ENCODE data around the gene UBE2R2.

UBE2R2 gene

GRCh38 chr9:33906769-33907168 is 89.8 kb downstream of the UBE2R2 start (continued):
- no peak for TF ChIP-seq ZNF518A (tag by site-specific recombination; conservative IDR thresholded peaks at IDR 0.05; ENCODE audit: low read depth)
- TF ChIP-seq GLIS2 (tag by site-specific recombination; IDR thresholded peaks at IDR 0.05): no peak
- TF ChIP-seq ZXDB (tag by site-specific recombination; IDR thresholded peaks at IDR 0.05): no peak
- TF ChIP-seq ZNF221 (tag by site-specific recombination; IDR thresholded peaks at IDR 0.05; ENCODE audit: borderline replicate concordance): no peak
- no peak for TF ChIP-seq ZNF433 (tag by site-specific recombination; IDR thresholded peaks at IDR 0.05; ENCODE audit: low read depth)
- TF ChIP-seq ZNF23 (tag by site-specific recombination; IDR thresholded peaks at IDR 0.05; ENCODE audit: borderline replicate concordance): no peak
- no peak for TF ChIP-seq AEBP2 (tag by site-specific recombination; IDR thresholded peaks at IDR 0.05; ENCODE audit: borderline replicate concordance)
- no peak for TF ChIP-seq ZNF266 (tag by site-specific recombination; IDR thresholded peaks at IDR 0.05; ENCODE audit: low read depth)
- no peak for TF ChIP-seq TSHZ1 (tag by site-specific recombination; IDR thresholded peaks at IDR 0.05; ENCODE audit: borderline replicate concordance)

GRCh38 chr9:33907347-33907746 is 90.4 kb downstream of the UBE2R2 start:
- TF ChIP-seq ZNF777 (tag by site-specific recombination; IDR thresholded peaks at IDR 0.05; ENCODE audit: borderline replicate concordance) (no peak), ZNF292 (tag by site-specific recombination; IDR thresholded peaks at IDR 0.05; ENCODE audit: borderline replicate concordance, low read depth) (no peak)
- CTCF ChIA-PET: no interaction called here
- Histone ChIP-seq H3K36me3 (ENCODE audit: control insufficient read depth in 2 of 2, insufficient read depth in 1 of 2, low read length in 2 of 2) (peaks cover 6 to 29% of the 10 kb centered on the region in 2 experiments), H3K4me1 (ENCODE audit: control insufficient read depth, insufficient read depth, low read length) (no peaks in the 10 kb centered on the region), H3K27ac (ENCODE audit: extremely low read depth, low read depth, low read length) (no peak overlapping the region), H3K9me3 (ENCODE audit: control insufficient read depth, insufficient read depth, low read depth, low read length) (no peaks in the 10 kb centered on the region), H3K4me3 (ENCODE audit: low read depth, low read length) (no peak overlapping the region)
- POLR2A ChIA-PET: interaction anchor here (0.6 kb wide), 1 partner anchor 11 kb away, joined by 3 read pairs; no protein-coding TSS in a partner anchor

GRCh38 chr9:33908114-33908513 is 91.2 kb downstream of the UBE2R2 start:
- no peaks in the 10 kb centered on the region for H3K9me3 ChIP-seq (ENCODE audit: control insufficient read depth, insufficient read depth, low read depth, low read length)
- CTCF ChIA-PET: interaction anchor here (1.5 kb wide), 1 partner anchor 16 kb away, joined by 3 read pairs; no protein-coding TSS in a partner anchor
- POLR2A ChIA-PET: no interaction called here
- H3K27ac ChIP-seq (ENCODE audit: extremely low read depth, low read depth, low read length): no peak overlapping the region
- no peaks in the 10 kb centered on the region for H3K4me1 ChIP-seq (ENCODE audit: control insufficient read depth, insufficient read depth, low read length)
- TF ChIP-seq ZNF354C (tag by site-specific recombination; IDR thresholded peaks at IDR 0.05; ENCODE audit: borderline replicate concordance, low read depth) (no peak), ZNF350 (tag by site-specific recombination; IDR thresholded peaks at IDR 0.05) (no peak)
- H3K4me3 ChIP-seq (ENCODE audit: low read depth, low read length): no peak overlapping the region
- H3K36me3 ChIP-seq (ENCODE audit: control insufficient read depth in 2 of 2, insufficient read depth in 1 of 2, low read length in 2 of 2): peaks cover 11 to 35% of the 10 kb centered on the region in 2 experiments
